H1 (cell line): Measurements from ENCODE around the gene COL5A1. TPM values are rescaled to one million over a fixed set of nuclear protein-coding genes. Genes with fewer than 3 reads are reported as not detected.

Source experiments
- ASH2L ChIP-seq: fragments of 200-600, 300-600 bp; sonication (generic); IDR thresholded peaks from one replicate; pipeline ENCODE4 v1.7.1; 2017; ENCODE audit warnings: low read length
- CTBP2 ChIP-seq: IDR thresholded peaks from 2 replicates; pipeline ENCODE4 v1.7.0; 2011; ENCODE audit warnings: borderline replicate concordance, mild to moderate bottlenecking, moderate library complexity, mixed read lengths, low read length; ENCODE audit not compliant: insufficient read depth, insufficient read length
- RAD21 ChIP-seq, 2 experiments: IDR thresholded peaks in 1 of 2; conservative IDR thresholded peaks in 1 of 2; 2 replicates each; pipeline ENCODE4 v1.6.1; 2011; ENCODE audit warnings: low read depth in 2 of 2, low read length in 2 of 2, improper control_type of control experiment in 1 of 2, inconsistent platforms in 1 of 2, mild to moderate bottlenecking in 1 of 2, moderate library complexity in 1 of 2
- RBBP5 ChIP-seq: IDR thresholded peaks from 2 replicates; pipeline ENCODE4 v1.7.1; 2012; ENCODE audit warnings: low read depth, mild to moderate bottlenecking, inconsistent platforms, low read length, moderate library complexity, borderline replicate concordance
- SIRT6 ChIP-seq: IDR thresholded peaks from one replicate; pipeline ENCODE4 v1.7.1; 2012; ENCODE audit warnings: low read length, inconsistent platforms
- YY1 ChIP-seq: IDR thresholded peaks from 2 replicates; pipeline ENCODE4 v1.6.1; 2011; ENCODE audit warnings: low read depth, mild to moderate bottlenecking, low read length
- polyA plus RNA-seq, 7 experiments: library from polyadenylated mRNA; depleted of rRNA in 3 of 7; stranded (reverse) in 5 of 7; unstranded in 2 of 7; fragments of >200 nt in 5 of 7; fragments of 200-250 nt in 2 of 7; gene quantifications; 1 replicate in 5 of 7; 2 replicates in 1 of 7; 4 replicates in 1 of 7; pipeline versions ENCODE4 v1.2.1 to v1.2.3, GENCODE V29; 2011 to 2013; ENCODE audit warnings: missing spikeins in 2 of 7, mixed read lengths in 2 of 7
- total RNA-seq: library from RNA; stranded (reverse); fragmentation: NEBNext Ultra II Directional; extraction: Animal tissue kit (Norgen Biotek cat#: 25700); gene quantifications from 2 replicates; pipeline ENCODE4 v1.2.1, GENCODE V29; 2021

Gene COL5A1
- total and polyA plus RNA-seq, 2 of the 8 experiments (the other 6 are each of a cell fraction or from before 2014, with no cell fraction given): 3.8 to 12.0 TPM

DNA sequence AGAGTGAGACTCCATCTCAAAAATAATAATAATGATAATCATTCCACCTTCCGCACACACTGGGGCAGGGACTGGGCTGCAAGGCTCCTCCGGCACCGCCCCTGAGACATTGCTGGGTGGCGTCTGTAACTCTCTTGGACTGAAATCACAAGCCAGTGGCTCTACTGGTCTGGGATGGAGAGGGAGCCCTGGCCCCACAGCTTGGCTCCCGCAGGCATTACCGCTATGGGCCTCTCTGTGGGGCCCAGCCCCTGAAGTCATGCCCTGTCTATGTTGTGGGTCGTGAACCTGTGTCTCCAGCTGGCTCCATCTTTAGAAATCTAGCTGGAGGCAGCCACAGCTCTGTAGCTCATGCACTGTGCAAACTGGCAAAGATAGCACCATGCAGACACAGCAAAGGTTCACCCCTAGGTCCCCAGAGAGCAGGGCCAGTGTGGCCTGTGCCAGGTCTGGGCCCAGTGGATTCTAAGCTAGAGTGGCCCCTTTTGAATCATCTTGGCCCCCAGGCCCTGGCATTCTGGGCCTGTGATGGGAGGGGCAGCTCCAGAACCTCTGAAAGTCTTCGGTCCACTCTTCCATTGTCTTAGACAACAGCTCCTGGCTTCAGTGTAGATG, 36.1 kb upstream of the COL5A1 start (continued):
- TF ChIP-seq CTBP2 (no peak), SIRT6 (no peak), RBBP5 (no peak), RAD21 (IDR thresholded peaks at IDR 0.05 in 1 of 2, conservative IDR thresholded peaks at IDR 0.05 in 1 of 2; ENCODE audit: low read depth in 2 of 2, low read length in 2 of 2) (no peak), ASH2L (no peak), YY1 (no peak)
